Measurements from ENCODE around the gene BFSP1.

- TF ChIP-seq CTCF (IDR thresholded peaks at IDR 0.05) (no peak), POLR2A (IDR thresholded peaks at IDR 0.05) (peak in 2 of 3 donors; percentile 36 to 82)
Measured at GRCh38 chr20:17570347-17571152, 39.4 kb upstream of the BFSP1 start.
